Measurements from ENCODE around the gene ICAM1. TPM values are rescaled to one million over a fixed set of nuclear protein-coding genes. Genes with fewer than 3 reads are reported as not detected.

ICAM1 gene
- total RNA-seq, 1 donor from 2014 or later, result 31.8 TPM

DNA sequence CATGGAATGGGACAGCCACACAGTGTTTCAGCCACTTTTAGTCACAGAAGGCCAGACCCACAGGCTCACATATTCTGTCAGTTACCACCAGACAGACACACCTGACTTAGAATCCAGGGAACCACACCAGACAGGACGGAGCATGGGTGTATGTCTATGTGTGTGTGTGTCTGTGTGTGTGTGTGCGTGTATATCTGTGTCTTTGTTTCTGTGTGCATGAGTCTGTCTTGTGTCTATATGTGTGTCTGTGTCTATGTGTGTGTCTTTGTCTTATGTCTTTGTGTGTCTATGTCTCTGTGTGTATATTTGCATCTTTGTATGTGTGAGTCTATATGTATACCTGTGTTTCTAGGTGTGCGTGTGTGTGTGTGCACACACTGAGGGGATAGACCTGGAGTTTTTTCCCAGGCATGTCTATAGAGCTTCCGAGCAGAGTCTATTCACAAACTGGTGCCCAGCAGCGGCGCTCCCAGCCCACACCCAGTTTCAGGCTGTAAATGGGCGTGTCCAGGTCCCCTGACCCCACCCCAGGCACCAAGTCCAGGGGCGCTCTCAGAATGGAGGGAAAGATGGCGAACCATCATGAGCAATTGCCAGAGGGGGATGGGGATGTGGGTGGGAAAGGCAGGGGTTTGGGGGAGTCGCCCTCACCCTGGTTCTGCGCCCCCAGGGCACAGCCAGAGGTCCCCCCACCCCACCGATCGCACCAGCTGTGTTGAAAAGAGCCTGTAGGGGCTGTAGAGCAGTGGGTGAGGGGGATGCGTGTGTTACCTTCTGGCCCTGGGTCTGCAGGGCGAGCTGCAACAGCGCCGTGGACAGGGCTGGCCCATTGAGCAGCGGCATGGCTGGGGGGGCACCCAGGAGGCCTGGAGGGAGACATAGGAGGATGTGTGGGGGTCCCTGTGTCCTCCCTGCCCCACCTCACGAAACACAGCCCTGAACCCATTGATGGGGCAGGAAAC lies 51.2 kb downstream of the ICAM1 start:
- H3K4me3 Mint-ChIP-seq (ENCODE audit: unreplicated experiment), result no peak overlapping the region
- H3K27ac Mint-ChIP-seq (ENCODE audit: unreplicated experiment), result no peak overlapping the region
- DNase-seq (ENCODE audit: extremely low spot score, unreplicated experiment), result no peak
- H3K4me1 Mint-ChIP-seq (ENCODE audit: unreplicated experiment), result no peaks in the 10 kb centered on the region
- TF ChIP-seq CTCF (IDR thresholded peaks at IDR 0.05), result no peak
- H3K9me3 Mint-ChIP-seq (ENCODE audit: unreplicated experiment), result no peaks in the 10 kb centered on the region
- H3K27me3 Mint-ChIP-seq (ENCODE audit: unreplicated experiment), result no peaks in the 10 kb centered on the region
- peaks cover 14% of the 10 kb centered on the region for H3K36me3 Mint-ChIP-seq (ENCODE audit: unreplicated experiment)

GRCh38 chr19:10325732-10326131 lies 54.8 kb downstream of the ICAM1 start:
- no peaks in the 10 kb centered on the region for H3K9me3 Mint-ChIP-seq (ENCODE audit: unreplicated experiment)
- TF ChIP-seq CTCF (IDR thresholded peaks at IDR 0.05), result no peak
- no peak for DNase-seq (ENCODE audit: extremely low spot score, unreplicated experiment)
- H3K27me3 Mint-ChIP-seq (ENCODE audit: unreplicated experiment), result no peaks in the 10 kb centered on the region
- H3K27ac Mint-ChIP-seq (ENCODE audit: unreplicated experiment), result no peak overlapping the region
- no peak overlapping the region for H3K4me3 Mint-ChIP-seq (ENCODE audit: unreplicated experiment)
- no peaks in the 10 kb centered on the region for H3K4me1 Mint-ChIP-seq (ENCODE audit: unreplicated experiment)
- H3K36me3 Mint-ChIP-seq (ENCODE audit: unreplicated experiment), result peaks cover 17% of the 10 kb centered on the region

DNA sequence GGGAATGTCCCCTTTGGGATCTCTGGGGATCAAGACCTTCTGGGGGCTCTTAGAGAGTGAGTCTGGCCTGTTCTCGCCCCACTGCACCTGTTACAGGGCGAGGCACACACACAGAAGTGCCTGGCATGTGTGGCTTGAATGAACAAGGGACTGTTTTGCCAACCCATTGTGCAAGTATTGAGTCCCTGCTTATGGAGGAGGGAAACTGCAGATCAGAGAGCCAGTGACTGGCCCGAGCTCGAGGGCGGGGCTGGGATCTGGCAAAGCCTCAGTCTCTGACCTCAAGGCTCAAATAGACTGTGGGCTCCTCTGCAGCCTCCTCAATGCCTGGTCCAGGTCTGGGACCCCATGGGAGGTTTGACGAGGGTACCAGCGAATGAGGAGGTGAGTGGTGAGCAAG lies 56.9 kb downstream of the ICAM1 start:
- no peak for DNase-seq (ENCODE audit: extremely low spot score, unreplicated experiment)
- Mint-ChIP-seq H3K4me1 (ENCODE audit: unreplicated experiment) (peaks cover 10% of the 10 kb centered on the region), H3K36me3 (ENCODE audit: unreplicated experiment) (peaks cover 14% of the 10 kb centered on the region), H3K27ac (ENCODE audit: unreplicated experiment) (no peak overlapping the region), H3K27me3 (ENCODE audit: unreplicated experiment) (no peaks in the 10 kb centered on the region), H3K4me3 (ENCODE audit: unreplicated experiment) (no peak overlapping the region), H3K9me3 (ENCODE audit: unreplicated experiment) (no peaks in the 10 kb centered on the region)
- TF ChIP-seq CTCF (IDR thresholded peaks at IDR 0.05), result no peak

- Mint-ChIP-seq H3K36me3 (ENCODE audit: unreplicated experiment) (peaks cover 14% of the 10 kb centered on the region), H3K4me3 (ENCODE audit: unreplicated experiment) (no peak overlapping the region), H3K27ac (ENCODE audit: unreplicated experiment) (no peak overlapping the region), H3K4me1 (ENCODE audit: unreplicated experiment) (peaks cover 16% of the 10 kb centered on the region), H3K9me3 (ENCODE audit: unreplicated experiment) (no peaks in the 10 kb centered on the region), H3K27me3 (ENCODE audit: unreplicated experiment) (no peaks in the 10 kb centered on the region)
- no peak for DNase-seq (ENCODE audit: extremely low spot score, unreplicated experiment)
- TF ChIP-seq CTCF (IDR thresholded peaks at IDR 0.05), result no peak
These were observed 57.9 kb downstream of the ICAM1 start for GRCh38 chr19:10328558-10329429.

GRCh38 chr19:10329555-10329954 lies 58.6 kb downstream of the ICAM1 start:
- no peak for DNase-seq (ENCODE audit: extremely low spot score, unreplicated experiment)
- Mint-ChIP-seq H3K27me3 (ENCODE audit: unreplicated experiment) (no peaks in the 10 kb centered on the region), H3K4me1 (ENCODE audit: unreplicated experiment) (peaks cover 22% of the 10 kb centered on the region), H3K36me3 (ENCODE audit: unreplicated experiment) (peaks cover 10% of the 10 kb centered on the region), H3K27ac (ENCODE audit: unreplicated experiment) (no peak overlapping the region), H3K9me3 (ENCODE audit: unreplicated experiment) (no peaks in the 10 kb centered on the region), H3K4me3 (ENCODE audit: unreplicated experiment) (no peak overlapping the region)
- no peak for TF ChIP-seq CTCF (IDR thresholded peaks at IDR 0.05)
